GM06990 (cell line): ENCODE data around the gene ZNF438.

Source experiments
- DNase-seq: peaks from one replicate; pipeline ENCODE4 v3.0.0-alpha.2; 2011; ENCODE audit not compliant: insufficient read length; ENCODE audit errors: extremely low read depth
- H3K27me3 ChIP-seq: replicated peaks from 2 replicates; pipeline ENCODE4 v1.6.0; 2011; ENCODE audit warnings: low read length; ENCODE audit not compliant: control insufficient read depth, insufficient read depth
- H3K36me3 ChIP-seq: 2 replicates; pipeline ENCODE4 v1.5.1; 2011; ENCODE audit warnings: low read length; ENCODE audit not compliant: control insufficient read depth, insufficient read depth
- H3K4me3 ChIP-seq: replicated peaks from 2 replicates; pipeline ENCODE4 v1.5.1; 2011; ENCODE audit warnings: low read depth, mild to moderate bottlenecking, control low read depth, low read length
- TF ChIP-seq, protein P1 (sequence below): IDR thresholded peaks from 2 replicates; pipeline ENCODE4 v1.5.1; 2011; ENCODE audit warnings: low read length, control low read depth, mild to moderate bottlenecking, inconsistent platforms; ENCODE audit not compliant: insufficient read depth, poor library complexity, severe bottlenecking

Gene ZNF438

DNA sequence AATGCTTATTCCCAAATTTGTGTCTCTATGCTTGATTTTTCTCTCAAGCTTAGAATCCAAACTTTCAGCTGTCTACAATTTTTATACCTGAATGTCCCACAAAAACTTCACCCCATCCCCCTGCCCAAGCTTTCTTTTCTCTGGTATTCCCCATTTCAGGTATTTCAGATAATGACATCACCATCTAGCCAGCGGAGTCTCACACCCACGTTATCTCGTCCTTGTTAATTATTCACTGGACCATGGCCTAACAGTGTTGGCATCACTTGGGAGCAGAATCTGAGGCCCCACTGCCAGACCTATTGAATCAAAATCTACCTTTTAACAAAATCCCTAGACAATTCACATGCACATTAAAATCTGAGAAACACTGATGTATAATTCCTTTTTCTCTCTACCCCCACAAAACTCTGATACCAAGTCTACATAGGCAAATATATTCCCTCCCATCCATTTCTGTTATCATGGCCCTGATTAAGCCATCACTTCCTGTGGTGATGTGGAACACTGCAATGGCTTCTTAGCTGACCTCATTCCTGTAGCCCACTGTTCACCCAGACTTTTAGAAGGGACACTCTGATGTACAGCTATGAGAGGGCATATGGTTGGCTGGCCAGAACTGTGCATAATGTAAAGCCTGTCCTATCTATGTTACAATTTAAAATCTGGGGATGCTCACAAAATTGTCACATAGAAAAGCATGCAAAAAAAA, 31.4 kb downstream of the ZNF438 start:
- no peaks in the 10 kb centered on the region for H3K27me3 ChIP-seq
- H3K36me3 ChIP-seq: no peaks in the 10 kb centered on the region
- TF ChIP-seq, protein P1, sequence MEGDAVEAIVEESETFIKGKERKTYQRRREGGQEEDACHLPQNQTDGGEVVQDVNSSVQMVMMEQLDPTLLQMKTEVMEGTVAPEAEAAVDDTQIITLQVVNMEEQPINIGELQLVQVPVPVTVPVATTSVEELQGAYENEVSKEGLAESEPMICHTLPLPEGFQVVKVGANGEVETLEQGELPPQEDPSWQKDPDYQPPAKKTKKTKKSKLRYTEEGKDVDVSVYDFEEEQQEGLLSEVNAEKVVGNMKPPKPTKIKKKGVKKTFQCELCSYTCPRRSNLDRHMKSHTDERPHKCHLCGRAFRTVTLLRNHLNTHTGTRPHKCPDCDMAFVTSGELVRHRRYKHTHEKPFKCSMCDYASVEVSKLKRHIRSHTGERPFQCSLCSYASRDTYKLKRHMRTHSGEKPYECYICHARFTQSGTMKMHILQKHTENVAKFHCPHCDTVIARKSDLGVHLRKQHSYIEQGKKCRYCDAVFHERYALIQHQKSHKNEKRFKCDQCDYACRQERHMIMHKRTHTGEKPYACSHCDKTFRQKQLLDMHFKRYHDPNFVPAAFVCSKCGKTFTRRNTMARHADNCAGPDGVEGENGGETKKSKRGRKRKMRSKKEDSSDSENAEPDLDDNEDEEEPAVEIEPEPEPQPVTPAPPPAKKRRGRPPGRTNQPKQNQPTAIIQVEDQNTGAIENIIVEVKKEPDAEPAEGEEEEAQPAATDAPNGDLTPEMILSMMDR: no peak
- no peak overlapping the region for H3K4me3 ChIP-seq
- DNase-seq: no peak

DNA sequence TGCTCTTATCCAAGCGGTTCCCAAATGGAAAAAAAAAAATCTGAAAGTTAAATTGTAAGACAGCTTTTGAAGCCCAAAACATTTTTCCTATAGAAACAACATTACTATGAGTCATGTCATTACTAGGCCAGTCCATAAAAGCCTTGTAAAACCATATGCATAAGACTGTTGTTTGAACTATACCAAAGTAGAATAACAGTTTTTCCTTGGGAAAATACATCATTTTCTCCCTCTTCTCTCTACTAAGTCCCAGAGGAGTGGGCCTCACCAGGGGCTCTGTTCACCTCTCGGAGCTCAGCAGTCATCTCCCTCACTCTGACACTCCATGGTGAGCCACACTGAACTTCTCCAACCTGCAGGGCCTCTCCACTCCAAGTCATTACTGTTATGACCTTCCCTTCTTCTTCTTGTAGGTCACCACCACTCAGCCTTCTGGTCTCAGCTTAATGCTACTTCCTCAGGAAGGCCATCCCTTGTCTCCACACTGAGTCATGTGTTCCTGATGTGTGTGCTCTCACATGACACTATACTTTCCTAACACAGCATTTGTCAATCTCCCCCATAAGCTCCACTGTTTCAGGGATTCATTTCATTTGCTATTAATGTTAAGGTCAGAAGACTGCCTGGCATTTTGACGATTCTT, 32.5 kb downstream of the ZNF438 start:
- DNase-seq: no peak
- TF ChIP-seq, protein P1: no peak
- Histone ChIP-seq H3K27me3 (no peaks in the 10 kb centered on the region), H3K4me3 (no peak overlapping the region), H3K36me3 (no peaks in the 10 kb centered on the region)

DNA sequence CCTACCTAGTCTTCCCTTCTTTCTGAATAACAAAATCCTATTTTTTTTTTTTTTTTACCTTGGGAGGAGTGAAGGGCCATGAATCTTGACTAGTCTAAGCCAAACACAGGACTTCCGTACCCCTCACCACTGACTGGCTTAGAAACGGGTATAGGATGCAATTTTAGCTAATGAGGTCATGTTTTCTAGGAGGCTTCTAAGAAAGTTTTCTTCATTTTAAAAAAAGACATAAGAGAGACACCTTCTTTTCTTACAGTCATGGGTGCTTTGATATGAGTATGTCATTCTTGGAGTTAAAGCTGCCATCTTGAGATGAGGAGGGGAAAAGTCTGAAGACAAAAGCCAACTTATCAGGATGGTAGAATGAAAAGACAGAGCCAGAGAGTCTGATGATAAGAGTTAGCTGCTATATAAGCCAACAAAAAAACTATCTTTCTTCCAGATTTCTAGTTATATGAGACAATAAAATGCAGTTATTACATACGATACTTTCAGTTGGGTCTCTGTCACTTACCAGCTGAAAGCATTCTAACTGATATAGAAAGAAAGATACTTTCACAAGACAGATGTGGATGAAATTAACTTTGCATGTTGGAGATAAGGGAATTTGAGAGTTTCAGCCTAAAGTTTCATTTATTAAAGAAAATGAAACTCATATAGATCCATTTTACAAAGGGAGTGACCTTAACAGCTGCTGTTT, 34.0 kb downstream of the ZNF438 start:
- Histone ChIP-seq H3K4me3 (no peak overlapping the region), H3K27me3 (no peaks in the 10 kb centered on the region), H3K36me3 (no peaks in the 10 kb centered on the region)
- DNase-seq: no peak
- TF ChIP-seq, protein P1: no peak

DNA sequence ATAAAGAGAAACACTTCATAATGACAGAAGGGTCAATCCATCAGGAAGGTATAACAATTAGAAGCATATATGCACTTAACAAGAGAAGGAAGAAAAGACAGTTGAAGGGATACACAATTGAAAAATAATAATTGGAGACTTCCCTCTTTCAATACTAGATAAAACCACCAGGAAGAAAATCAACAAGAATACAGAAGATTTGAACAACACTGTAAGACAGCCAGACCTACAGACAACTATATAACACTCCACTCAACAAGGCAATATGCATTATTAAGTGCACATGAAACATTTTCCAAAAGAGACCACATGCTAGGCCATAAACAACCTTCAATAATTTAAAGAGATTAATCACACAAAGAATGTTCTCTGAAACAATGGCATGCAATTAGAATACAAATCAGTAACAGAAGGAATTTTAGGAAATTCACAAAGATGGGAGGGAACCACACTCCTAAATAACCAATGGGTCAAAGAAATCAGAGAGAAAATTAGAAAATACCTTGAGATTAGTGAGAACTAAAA, 35.1 kb downstream of the ZNF438 start:
- Histone ChIP-seq H3K4me3 (no peak overlapping the region), H3K36me3 (no peaks in the 10 kb centered on the region), H3K27me3 (no peaks in the 10 kb centered on the region)
- DNase-seq: no peak
- TF ChIP-seq, protein P1: no peak

DNA sequence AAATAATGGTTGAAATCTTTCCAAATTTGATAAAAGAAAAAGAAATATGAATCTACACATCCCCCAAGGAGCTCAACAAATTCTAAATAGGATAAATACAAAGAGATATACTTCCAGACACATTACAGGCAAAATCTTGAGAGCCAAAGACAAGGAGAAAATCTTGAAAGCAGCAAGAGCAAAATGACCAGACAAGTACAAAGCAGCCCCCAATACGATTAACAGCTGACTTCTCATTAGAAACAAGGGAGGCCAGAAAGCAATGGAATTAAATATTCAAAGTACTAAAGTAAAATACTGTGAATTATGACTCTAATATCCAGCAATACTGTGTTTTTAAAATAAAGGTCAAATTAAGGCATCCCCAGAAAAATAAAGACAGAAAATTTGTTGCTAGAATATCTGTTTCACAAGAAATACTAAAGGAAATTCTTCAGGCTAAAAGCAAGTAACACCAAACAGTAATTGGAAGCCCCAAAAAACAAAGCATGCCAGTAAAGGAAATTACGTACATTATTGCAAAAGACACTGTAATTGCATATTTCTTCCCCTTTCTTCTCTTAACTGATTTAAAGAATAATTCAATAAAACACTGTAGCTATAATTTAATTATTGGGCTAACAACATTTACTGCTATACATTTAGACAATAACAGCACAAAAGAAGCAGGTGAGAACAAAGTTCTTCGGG, 36.4 kb downstream of the ZNF438 start:
- DNase-seq: no peak
- H3K27me3 ChIP-seq: no peaks in the 10 kb centered on the region
- H3K4me3 ChIP-seq: no peak overlapping the region
- TF ChIP-seq, protein P1: no peak
- no peaks in the 10 kb centered on the region for H3K36me3 ChIP-seq
